CD4-positive, alpha-beta T cell treated with Interleukin-4 for 1 hour (primary cell): Measurements from ENCODE around the gene MAGEA6.

Experiments
- DNase-seq, 2 donors: peaks; one replicate each; pipeline ENCODE4 v3.0.0-alpha.2; 2020 to 2022

MAGEA6 gene

DNA sequence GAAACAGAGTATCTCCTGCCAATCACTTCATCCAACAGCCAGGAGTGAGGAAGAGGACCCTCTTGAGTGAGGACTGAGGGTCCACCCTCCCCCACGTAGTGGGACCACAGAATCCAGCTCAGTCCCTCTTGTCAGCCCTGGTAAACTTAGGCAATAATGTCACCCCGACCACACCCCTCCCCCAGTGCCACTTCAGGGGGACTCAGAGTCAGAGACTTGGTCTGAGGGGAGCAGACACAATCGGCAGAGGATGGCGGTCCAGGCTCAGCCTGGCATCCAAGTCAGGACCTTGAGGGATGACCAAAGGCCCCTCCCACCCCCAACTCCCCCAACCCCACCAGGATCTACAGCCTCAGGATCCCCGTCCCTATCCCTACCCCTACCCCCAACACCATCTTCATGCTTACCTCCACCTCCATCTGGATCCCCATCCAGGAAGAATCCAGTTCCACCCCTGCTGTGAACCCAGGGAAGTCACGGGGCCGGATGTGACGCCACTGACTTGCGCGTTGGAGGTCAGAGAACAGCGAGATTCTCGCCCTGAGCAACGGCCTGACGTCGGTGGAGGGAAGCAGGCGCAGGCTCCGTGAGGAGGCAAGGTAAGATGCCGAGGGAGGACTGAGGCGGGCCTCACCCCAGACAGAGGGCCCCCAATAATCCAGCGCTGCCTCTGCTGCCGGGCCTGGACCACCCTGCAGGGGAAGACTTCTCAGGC is 36.1 kb downstream of the MAGEA6 start, which contains the start of the genes CSAG1 and MAGEA12:
Gene CSAG1, minus strand, starts transcription at position 461 of the 715 bp plus-strand sequence. CDS start 1,261 bp downstream, outside the sequence.
Gene MAGEA12, plus strand, starts transcription at position 497 of the 715 bp plus-strand sequence. CDS start 2,405 bp downstream, outside the sequence.
- no peak for DNase-seq

DNA sequence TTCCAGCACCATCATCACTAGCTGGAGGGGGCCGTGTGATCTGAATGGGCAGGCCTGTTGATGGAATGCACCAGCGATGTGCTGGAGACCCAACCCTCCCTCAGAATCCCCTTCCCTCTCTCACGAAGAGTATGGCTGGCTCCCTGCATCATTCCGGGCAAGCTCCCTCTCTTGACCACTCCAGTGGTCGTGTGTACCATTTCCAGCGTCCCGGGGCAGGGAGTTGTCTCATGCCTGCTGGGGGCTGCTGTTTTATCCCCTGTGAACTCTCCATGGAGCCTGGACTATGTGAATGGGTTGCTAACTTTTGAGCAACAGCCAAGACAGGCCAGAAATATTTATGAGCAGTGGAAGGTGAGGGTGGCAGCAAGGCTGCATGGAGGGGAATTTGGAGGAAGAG is 44.1 kb downstream of the MAGEA6 start:
- no peak for DNase-seq
